ENCODE data around the gene ANO3. TPM values are rescaled to one million over a fixed set of nuclear protein-coding genes. Genes with fewer than 3 reads are reported as not detected.

The ANO3 gene
- total and polyA plus RNA-seq, 2 of the 8 experiments (the other 6 are each of a cell fraction or from before 2014, with no cell fraction given): not detected

- no peaks in the 10 kb centered on the region for H3K27me3 ChIP-seq (replicated peaks in 1 of 4; ENCODE audit: control insufficient read depth in 3 of 4, extremely low read depth in 1 of 4, insufficient read depth in 3 of 4, low read length in 3 of 4)
- no peak overlapping the region for H2BK5ac ChIP-seq (ENCODE audit: low read depth, low read length)
- TF ChIP-seq BACH1 (IDR thresholded peaks at IDR 0.05; ENCODE audit: low read length): no peak
- TF ChIP-seq ATF2 (IDR thresholded peaks at IDR 0.05; ENCODE audit: low read length): no peak
- no peak for TF ChIP-seq SIX5 (IDR thresholded peaks at IDR 0.05; ENCODE audit: low read depth, low read length)
- TF ChIP-seq EZH2 (IDR thresholded peaks at IDR 0.05; ENCODE audit: low read depth, low read length, severe bottlenecking): no peak
- no peak for TF ChIP-seq RFX5 (IDR thresholded peaks at IDR 0.05; ENCODE audit: borderline replicate concordance, low read depth, low read length)
- TF ChIP-seq SP2 (IDR thresholded peaks at IDR 0.05; ENCODE audit: low read length): no peak
- TF ChIP-seq JUND (IDR thresholded peaks at IDR 0.05; ENCODE audit: low read length): no peak
- no peak for TF ChIP-seq RXRA (IDR thresholded peaks at IDR 0.05; ENCODE audit: insufficient read depth, low read depth, low read length)
- no peak overlapping the region for H3K4me3 ChIP-seq (ENCODE audit: extremely low read depth in 1 of 4, insufficient read depth in 2 of 4, low read depth in 3 of 4, low read length in 4 of 4)
- no peak overlapping the region for H4K91ac ChIP-seq (replicated peaks; ENCODE audit: insufficient read length, low read length)
- no peak overlapping the region for H2BK120ac ChIP-seq (replicated peaks; ENCODE audit: low read depth, low read length)
- FAIRE-seq: no peak
- DNase-seq (ENCODE audit: low read depth in 1 of 2, low spot score in 2 of 2): no peak
- no peak overlapping the region for H3K14ac ChIP-seq (ENCODE audit: insufficient read length)
- no peak overlapping the region for H3K27ac ChIP-seq (ENCODE audit: low read depth, low read length)
- H4K8ac ChIP-seq (ENCODE audit: extremely low read depth, insufficient read depth, low read length): no peak overlapping the region
- no peak overlapping the region for H3K23ac ChIP-seq (ENCODE audit: insufficient read length)
- H3K79me1 ChIP-seq (ENCODE audit: low read depth, low read length): no peaks in the 10 kb centered on the region
- H3K9me3 ChIP-seq (ENCODE audit: insufficient read depth in 2 of 2, low read depth in 1 of 2, low read length in 1 of 2): no peaks in the 10 kb centered on the region
- H4K20me1 ChIP-seq (replicated peaks in 1 of 2; ENCODE audit: control insufficient read depth in 1 of 2, insufficient read depth in 2 of 2, low read length in 2 of 2): no peaks in the 10 kb centered on the region
- no peak overlapping the region for H3K4me2 ChIP-seq (ENCODE audit: insufficient read depth in 1 of 2, low read depth in 2 of 2, low read length in 2 of 2)
- H3K4me1 ChIP-seq (replicated peaks in 1 of 4; ENCODE audit: control insufficient read depth in 3 of 4, insufficient read depth in 4 of 4, low read length in 3 of 4): peaks cover 0 to 4% (median 0%) of the 10 kb centered on the region in 4 experiments; a peak in 1 of 7 replicates
- H3K4ac ChIP-seq (replicated peaks; ENCODE audit: insufficient read length, low read depth, low read length): no peak overlapping the region
- no peaks in the 10 kb centered on the region for H3K23me2 ChIP-seq (ENCODE audit: low read depth, low read length)
- CTCF ChIA-PET (ENCODE audit: partially characterized antibody): interaction anchor here (0.7 to 1.2 kb wide), 3 partner anchors 10 to 496 kb away, joined by 3 read pairs; no protein-coding TSS in a partner anchor
- WGBS, 2 experiments (ENCODE audit: extremely low coverage in 1 of 2, insufficient coverage in 1 of 2, insufficient read length in 1 of 2, insufficient replicate concordance in 2 of 2, low coverage in 1 of 2, low lambda C conversion rate in 2 of 2, missing lambda C conversion rate in 1 of 2): 89% methylated on average over 1 of the region's 1 CpG; no CpG with 5 or more reads in 1 of the 2 experiments
- POLR2A ChIA-PET (ENCODE audit: partially characterized antibody): no interaction called here
- H2BK20ac ChIP-seq (ENCODE audit: low read length): no peak overlapping the region
- no peak overlapping the region for H2BK12ac ChIP-seq (ENCODE audit: low read depth, low read length)
- H2BK15ac ChIP-seq (ENCODE audit: low read length): no peak overlapping the region
- no peaks in the 10 kb centered on the region for H3K79me2 ChIP-seq (ENCODE audit: control insufficient read depth in 1 of 2, insufficient read depth in 2 of 2, low read length in 2 of 2)
- no peak overlapping the region for H2AK5ac ChIP-seq (ENCODE audit: low read depth, low read length)
- no peaks in the 10 kb centered on the region for H3K36me3 ChIP-seq (ENCODE audit: control insufficient read depth in 2 of 4, insufficient read depth in 4 of 4, low read length in 3 of 4)
- no peak overlapping the region for H3K56ac ChIP-seq (replicated peaks; ENCODE audit: insufficient read length, low read depth, low read length)
- H2AFZ ChIP-seq (ENCODE audit: low read length): no peak overlapping the region
- H3K18ac ChIP-seq (ENCODE audit: extremely low read depth, low read length): no peak overlapping the region
- H4K5ac ChIP-seq (ENCODE audit: insufficient read length, low read depth, low read length): no peak overlapping the region
- H3K9ac ChIP-seq (replicated peaks in 1 of 4; ENCODE audit: extremely low read depth in 1 of 4, low read depth in 3 of 4, low read length in 3 of 4): no peak overlapping the region
These were observed 331.0 kb downstream of the ANO3 start for GRCh38 chr11:26662916-26663315.
